HG03135 (cell line): Measurements from ENCODE around the gene MYOF.

Source experiments
- ATAC-seq: cut with Tn5 transposase; IDR thresholded peaks from one replicate; pipeline ENCODE4 v1.9.1; 2021; ENCODE audit warnings: mild to moderate bottlenecking, moderate library complexity; ENCODE audit not compliant: unreplicated experiment

Gene MYOF

DNA sequence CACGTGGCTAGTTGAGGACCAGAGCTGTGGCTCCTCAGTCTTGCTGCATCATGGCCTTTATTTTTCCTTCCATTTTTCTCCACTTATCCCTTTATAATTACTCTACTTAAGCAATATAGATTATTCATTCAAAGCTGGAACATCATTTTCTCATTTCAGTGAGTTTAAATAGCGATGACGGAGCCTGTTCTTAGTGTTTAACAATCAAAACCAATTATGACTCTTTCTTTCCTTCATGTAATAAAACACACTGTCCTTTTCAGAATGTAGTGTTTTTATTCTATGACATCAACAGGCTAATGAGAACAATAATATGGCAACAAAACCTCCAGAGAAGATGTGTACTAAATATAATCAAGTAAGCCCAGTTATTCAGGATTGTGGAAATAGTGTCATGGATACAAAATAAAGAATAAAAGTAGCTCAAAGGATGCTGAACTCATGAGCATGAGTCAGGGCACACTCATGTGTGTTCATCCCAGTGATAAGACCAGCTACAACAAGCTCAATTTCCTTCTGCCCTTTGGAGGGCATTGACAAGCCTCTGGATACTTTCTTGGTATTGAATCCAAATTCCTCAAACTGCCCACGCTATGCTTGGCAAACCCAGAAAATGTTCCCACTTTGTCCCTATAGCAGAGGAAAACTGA lies 220.0 kb downstream of the MYOF start:
- ATAC-seq, result no peak

DNA sequence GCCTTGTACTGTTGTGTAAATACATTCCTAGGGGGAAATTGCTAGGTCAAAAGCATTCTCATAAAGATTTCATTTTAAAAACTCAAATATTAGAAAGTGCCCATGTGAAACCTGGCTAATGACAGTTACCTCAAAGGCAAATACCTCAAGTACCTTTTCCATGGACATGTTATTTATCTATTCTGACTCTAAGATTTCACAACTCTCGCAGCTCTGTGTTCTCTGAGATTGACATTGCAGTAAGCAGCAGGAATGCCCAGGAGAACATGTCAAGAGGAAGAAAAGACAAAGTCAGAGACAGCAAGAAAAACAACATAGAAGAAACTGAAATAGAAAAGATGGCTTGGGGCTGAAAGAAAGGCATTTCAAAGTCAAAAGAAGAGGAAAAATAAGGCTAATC lies 221.0 kb downstream of the MYOF start:
- no peak for ATAC-seq

DNA sequence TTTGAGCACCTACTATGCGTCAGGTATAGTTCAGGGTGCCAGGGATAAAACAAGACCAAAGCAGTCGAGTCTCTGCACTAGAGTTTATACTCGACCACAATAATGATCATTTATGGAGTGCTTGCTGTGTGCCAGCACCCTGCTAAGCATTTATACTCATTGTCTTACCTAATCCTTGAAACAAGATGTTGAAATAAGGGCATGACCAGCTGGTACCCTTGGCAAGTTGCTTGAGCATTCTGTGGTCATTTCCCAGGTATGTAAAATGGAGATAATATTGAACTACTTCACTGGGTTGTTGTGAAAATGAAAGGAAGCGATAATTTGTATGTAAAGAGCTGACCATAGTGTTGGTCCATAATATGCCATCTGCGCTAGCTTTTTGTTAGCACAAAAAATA lies 223.0 kb downstream of the MYOF start:
- no peak for ATAC-seq
